GM19467 (cell line): ENCODE measurements around the gene NUP58.
"Not testable (repeated sequence)": the region's sequence is repeated elsewhere in the genome, so short reads cannot be mapped to it uniquely, and the experiment has no call there.

ENCODE experiments used
- ATAC-seq: cut with Tn5 transposase; IDR thresholded peaks from one replicate; pipeline ENCODE4 v1.9.1; 2021; ENCODE audit warnings: mild to moderate bottlenecking, moderate library complexity; ENCODE audit not compliant: unreplicated experiment

The NUP58 gene

GRCh38 chr13:25302121-25302520 is 696 bp downstream of the NUP58 start:
- no peak for ATAC-seq

GRCh38 chr13:25306671-25307464 is 5.4 kb downstream of the NUP58 start:
- no peak for ATAC-seq

DNA sequence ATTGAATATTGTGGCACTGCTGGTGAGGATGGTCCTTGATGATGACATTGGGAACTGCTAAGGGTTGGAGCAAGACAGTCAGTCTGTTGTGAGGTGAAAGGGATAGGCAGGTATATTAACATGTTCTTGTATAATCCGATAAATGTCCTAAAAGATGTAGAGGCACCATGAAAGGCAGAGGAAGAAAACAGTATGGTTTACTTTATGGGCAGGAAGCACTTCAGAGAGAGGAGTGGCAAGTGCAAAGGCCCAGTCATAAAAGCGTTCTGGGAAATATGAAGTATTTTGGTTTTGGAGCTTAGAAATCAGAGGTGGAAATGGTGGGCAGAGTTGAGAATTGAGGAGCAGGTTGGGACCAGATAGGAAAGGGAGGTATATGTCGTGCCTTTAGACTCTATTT is 9.5 kb downstream of the NUP58 start:
- ATAC-seq: no peak

GRCh38 chr13:25318946-25319345 is 17.5 kb downstream of the NUP58 start:
- ATAC-seq: not testable (repeated sequence)

DNA sequence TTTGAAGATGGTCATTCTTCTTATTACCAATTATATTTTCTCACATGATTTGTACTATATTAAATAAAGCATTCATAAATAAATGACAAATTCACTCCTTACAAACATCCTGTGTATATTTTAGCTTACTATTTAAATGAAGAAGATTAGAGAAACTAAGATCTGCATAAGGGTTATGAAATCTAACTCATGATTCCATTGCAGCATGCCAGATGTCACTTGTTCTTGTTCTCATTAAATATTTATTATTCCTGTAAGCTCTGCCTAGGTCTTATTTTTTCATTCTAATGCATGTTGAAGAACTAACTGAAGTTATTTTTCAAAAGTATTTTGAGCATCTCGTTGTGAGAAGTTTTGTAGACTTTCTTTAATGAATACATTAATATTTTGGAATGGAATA is 18.3 kb downstream of the NUP58 start:
- ATAC-seq: no peak

- ATAC-seq: no peak
Measured at GRCh38 chr13:25324100-25324499, 22.7 kb downstream of the NUP58 start.

DNA sequence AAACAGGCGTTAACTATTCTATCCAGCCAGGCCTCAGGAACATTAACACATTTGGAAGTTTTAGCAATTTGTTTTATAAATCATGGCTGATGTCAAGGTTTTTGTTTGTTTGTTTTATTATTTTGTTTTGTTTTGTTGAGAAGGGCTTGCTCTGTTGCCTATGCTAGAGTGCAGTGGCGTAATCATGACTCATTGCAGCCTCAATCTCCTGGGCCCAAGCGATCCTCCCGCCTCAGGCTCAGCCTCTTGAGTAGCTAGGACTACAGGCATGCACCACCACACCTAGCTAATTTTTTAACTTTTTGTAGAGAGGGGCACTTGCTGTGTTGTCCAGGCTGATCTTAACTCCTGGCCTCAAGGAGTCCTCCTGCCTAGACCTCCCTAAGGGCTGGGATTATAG is 28.3 kb downstream of the NUP58 start:
- no peak for ATAC-seq

GRCh38 chr13:25330541-25330940 is 29.1 kb downstream of the NUP58 start:
- ATAC-seq: no peak

GRCh38 chr13:25335856-25336255 is 34.4 kb downstream of the NUP58 start:
- no peak for ATAC-seq

DNA sequence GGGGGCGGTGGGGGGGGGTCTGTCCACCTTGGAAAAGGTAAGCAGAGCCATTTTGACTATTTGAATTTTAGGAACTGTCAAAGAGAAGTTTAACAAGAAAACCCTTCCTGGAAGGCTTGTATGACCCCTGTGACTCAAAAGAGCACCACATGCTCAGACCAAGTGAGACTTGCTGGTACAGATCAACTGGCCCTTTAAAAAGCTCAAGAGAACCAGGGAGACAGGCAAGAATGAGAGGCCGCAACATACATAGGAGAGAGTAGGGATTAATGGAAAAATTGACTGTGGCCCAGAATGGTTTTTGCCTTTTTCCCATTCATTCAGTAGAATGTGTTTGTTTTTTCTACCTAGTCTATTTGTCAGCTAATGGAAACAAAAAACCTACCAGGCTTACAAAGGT is 44.2 kb downstream of the NUP58 start:
- ATAC-seq: no peak

DNA sequence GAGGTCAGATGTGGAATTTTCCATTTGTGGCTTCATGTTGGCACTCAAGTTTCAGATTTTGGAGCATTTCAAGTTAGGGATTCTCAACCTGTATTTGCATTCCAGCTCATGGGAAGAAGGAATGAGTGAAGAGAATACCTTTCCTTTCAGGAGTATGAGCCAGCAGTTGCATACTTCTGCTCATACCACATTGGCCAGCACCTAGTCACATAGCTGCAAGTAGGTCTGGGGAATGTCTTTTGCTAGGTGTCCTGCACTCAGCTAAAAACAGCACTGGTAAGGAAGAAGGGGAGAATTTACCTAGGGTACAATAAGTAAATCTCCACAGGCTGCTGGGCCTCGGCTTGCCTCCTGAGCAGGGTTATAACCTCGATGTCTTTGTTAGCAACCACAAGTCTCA is 45.7 kb downstream of the NUP58 start:
- no peak for ATAC-seq

DNA sequence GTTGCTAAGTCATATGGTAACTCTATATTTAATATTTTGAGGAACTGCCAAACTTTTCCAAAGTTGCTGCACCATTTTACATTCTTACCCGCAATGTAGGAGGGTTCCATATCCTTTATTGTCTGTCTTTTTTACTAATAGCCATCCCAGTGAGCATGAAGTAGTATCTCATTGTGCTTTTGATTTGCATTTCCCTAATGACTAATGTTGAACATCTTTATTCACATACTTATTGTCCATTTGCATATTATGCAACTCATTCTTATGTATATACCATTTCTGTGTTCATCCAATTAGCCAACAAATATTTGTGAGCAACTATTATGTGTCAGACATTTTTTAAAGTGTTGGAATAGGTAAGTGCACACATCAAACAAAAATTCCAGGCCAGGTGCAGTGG is 50.0 kb downstream of the NUP58 start:
- no peak for ATAC-seq

DNA sequence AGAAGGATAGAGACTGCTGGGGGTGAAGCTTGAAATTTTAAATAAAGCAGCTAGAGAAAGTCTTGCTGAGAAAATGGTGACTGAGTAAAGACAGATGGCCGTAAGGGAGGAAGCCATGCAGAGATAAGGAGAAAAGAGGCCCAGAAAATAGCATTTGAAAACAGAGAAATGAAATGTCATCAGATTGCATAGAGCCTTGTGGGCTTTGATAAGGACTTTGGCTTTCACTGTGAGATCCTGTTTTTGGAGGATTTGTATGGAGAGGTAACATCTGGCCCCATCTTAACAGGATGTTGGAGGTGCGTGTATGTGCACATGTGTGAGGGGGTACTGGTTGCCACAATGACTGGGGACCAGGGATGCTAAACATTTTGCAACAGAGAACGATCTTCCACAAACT is 50.8 kb downstream of the NUP58 start:
- no peak for ATAC-seq

DNA sequence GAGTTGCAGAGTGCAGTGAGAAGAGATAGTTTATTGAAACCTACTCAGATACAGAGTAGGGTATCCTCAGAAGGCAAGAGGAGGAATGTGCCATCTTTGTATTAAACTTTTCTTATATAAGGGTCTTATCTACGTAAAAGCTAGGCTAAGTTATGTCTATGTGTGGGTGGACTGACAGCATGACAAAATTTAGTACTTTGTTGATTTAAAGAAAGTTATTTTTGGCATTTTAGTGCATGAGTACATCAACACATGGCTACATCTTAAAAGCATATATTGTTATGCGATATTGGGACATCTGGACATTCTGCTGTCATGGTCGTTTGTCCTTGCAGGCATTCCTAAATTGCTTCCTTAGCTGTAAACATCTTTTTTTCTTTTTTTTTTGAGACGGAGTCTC is 51.4 kb downstream of the NUP58 start:
- no peak for ATAC-seq

DNA sequence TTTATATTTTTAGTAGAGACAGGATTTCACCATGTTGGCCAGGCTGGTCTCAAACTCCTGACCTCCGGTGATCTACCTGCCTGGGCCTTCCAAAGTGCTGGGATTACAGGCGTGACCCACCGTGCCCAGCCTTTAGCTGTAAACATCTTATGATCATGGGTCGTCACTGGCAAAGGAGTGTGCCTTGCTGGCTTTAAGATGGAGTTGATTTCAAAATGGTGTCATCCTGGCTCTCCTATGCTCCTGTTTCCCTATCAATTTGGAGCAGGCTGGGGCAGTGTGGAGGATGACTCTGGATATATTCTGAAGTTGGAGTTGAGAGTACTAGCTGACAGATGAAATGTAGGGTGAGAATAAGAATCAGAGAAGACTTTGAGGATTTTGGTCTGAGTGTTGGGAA is 51.9 kb downstream of the NUP58 start:
- ATAC-seq: no peak

- ATAC-seq: no peak
Measured at GRCh38 chr13:25354377-25354776, 53.0 kb downstream of the NUP58 start.

- ATAC-seq: not testable (repeated sequence)
Measured at GRCh38 chr13:25360443-25360842, 59.0 kb downstream of the NUP58 start.

GRCh38 chr13:25365720-25366235 is 64.4 kb downstream of the NUP58 start:
- ATAC-seq: no peak

DNA sequence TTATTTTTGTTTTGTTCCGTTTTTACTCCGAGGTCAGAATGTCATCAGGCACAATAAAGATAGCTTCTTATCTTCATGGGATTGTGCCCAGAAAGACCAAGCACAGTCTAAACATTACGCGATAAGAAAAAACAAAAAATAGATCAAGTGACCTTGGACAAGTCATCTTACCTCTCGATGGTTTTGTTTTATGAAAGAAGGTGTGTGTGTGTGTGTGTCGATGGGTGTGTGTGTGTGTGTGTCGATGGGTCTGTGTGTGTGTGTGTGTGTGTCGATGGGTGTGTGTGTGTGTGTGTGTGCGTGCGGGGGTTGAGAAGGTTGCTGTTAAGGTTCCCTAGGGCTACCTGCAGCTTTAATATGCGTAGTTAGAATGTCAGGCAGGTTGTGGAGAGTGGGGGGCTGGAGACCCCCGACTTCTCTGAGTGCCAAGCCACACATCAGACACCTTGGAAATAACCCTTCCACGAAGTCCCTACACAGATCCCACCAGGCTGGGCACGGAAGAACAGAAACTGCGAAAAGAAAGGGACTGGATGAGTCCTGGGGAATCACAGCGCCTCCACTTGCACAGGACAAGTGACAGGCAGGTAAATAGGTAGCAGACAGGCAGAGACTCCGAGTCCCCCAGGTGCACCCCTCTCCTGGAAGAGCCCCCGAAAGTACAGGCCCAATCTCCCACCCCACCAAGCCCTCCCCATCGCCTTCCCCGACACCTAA is 69.9 kb downstream of the NUP58 start:
- ATAC-seq: no peak

GRCh38 chr13:25371875-25372283 is 70.5 kb downstream of the NUP58 start, which contains the start of gene ATP8A2:
TSS of gene ATP8A2 (plus strand) at chr13:25371974. CDS start at chr13:25372213, 239 bp downstream.
- no peak for ATAC-seq

DNA sequence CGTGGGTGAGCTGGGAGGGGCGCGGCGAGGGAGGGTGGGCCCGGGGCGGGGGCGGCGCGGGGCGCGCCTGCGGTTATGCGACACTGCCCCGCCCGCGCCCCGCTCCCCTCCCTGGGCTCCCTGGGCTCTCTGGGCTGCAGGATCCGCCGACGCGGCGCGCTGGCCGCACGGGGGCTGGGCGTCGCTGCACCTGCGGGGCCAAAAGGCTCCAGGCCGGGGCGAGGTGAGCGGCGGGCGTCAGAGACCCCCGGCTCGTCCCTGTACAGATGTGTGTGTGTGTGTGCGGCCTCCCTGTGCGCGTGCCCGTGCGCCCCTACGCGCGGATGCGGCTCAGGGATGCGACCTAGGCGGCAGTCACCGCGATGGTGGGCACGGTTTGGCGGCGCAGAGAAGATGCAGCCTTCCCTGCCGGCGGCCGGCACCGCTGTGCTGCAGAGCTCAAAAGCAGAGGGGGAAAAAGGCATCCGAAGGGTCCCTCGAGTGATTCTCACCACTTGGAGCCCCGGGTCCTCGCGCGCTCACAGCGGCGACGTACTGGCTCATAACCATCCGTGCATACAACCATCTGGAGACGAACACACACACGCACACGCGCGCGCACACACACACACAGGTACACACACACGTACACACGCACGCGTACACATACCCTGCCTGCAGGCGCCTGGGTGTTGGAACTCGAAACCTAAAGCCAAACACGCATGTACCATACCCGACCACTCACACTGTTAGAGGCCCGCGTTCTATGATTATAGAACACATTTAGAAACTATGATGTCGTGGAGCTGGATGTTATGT is 71.1 kb downstream of the NUP58 start:
- no peak for ATAC-seq
